Measurements from ENCODE around the gene CTTN. TPM values are rescaled to one million over a fixed set of nuclear protein-coding genes. Genes with fewer than 3 reads are reported as not detected.
"Not testable (repeated sequence)": the region's sequence is repeated elsewhere in the genome, so short reads cannot be mapped to it uniquely, and the experiment has no call there.

CTTN gene
- total and polyA plus RNA-seq, 2 of the 13 experiments (the other 11 are each of a cell fraction or from before 2014, with no cell fraction given), result 84.4 to 114 TPM

DNA sequence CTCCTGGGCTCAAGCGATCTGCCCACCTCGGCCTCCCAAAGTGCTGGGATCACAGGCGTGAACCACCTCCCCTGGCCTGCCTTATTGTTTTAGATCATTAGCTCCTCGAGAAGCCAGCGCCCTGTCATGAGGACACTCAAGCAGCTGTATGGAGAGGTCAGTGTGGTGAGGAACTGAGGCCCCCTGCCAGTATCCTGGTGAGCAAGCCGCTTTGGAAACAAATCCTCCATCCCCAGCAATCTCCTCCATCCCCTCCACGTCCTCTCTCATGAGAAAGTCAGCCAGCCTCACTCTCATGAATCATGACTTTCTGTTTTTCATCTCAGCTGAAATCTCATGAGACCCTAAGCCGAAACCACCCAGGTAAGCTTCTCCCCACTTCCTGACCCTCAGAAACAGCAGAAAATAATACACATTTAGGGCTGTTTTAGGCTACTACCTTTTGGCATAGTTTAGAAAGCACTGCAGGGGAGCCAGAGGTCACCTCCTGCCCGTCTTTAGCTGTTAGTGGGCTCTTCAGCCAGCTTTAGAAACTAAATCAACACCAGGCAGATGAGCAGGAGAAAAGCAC lies 56.0 kb downstream of the CTTN start:
- BruUV-seq (replicated peaks), result no TSS peak
- H3K4me2 ChIP-seq (ENCODE audit: low read depth, low read length), result no peak overlapping the region
- H2AFZ ChIP-seq (ENCODE audit: low read length), result no peak overlapping the region
- no peaks in the 10 kb centered on the region; a peak in 3 of 5 replicates for H3K27me3 ChIP-seq (ENCODE audit: control insufficient read depth in 1 of 2, insufficient read depth in 2 of 2, low read length in 2 of 2)
- no peak overlapping the region for H3K27ac ChIP-seq (ENCODE audit: extremely low read length, insufficient read depth, low read length)
- H3K4me3 ChIP-seq (replicated peaks in 1 of 3; ENCODE audit: insufficient read depth in 1 of 3, low read depth in 2 of 3, low read length in 3 of 3), result no peak overlapping the region
- intact Hi-C loops (cut with micrococcal nuclease; ENCODE audit: unreplicated experiment), result no loop called here
- ChIA-PET POLR2A (no interaction called here), CTCF (ENCODE audit: low intra/inter-chr PET ratio, low total read pairs) (no interaction called here)
- DNase-seq (ENCODE audit: low spot score) (no peak), FAIRE-seq (no peak), ATAC-seq (no peak)
- in situ Hi-C loops (cut with HindIII; ENCODE audit: extremely low pct_ligation_motif_present, low pct_unique_long_range_greater_than_20kb), result loop anchor here (25.0 kb wide), 1 partner anchor 958 kb away; no protein-coding TSS in a partner anchor
- no peaks in the 10 kb centered on the region for H3K36me3 ChIP-seq (replicated peaks in 1 of 2; ENCODE audit: control insufficient read depth in 1 of 2, insufficient read depth in 2 of 2, low read length in 2 of 2)
- no peak for TF ChIP-seq NFE2L2 (IDR thresholded peaks at IDR 0.05; ENCODE audit: low read length)
- TF ChIP-seq EEA1 (CRISPR knock-in tag; IDR thresholded peaks at IDR 0.05; ENCODE audit: borderline replicate concordance), result no peak
- TF ChIP-seq ZNF282 (IDR thresholded peaks at IDR 0.05; ENCODE audit: partially characterized antibody), result no peak
- TF ChIP-seq KAT2B (IDR thresholded peaks at IDR 0.05; ENCODE audit: borderline replicate concordance, low read depth, low read length), result no peak
- TF ChIP-seq, protein P1, sequence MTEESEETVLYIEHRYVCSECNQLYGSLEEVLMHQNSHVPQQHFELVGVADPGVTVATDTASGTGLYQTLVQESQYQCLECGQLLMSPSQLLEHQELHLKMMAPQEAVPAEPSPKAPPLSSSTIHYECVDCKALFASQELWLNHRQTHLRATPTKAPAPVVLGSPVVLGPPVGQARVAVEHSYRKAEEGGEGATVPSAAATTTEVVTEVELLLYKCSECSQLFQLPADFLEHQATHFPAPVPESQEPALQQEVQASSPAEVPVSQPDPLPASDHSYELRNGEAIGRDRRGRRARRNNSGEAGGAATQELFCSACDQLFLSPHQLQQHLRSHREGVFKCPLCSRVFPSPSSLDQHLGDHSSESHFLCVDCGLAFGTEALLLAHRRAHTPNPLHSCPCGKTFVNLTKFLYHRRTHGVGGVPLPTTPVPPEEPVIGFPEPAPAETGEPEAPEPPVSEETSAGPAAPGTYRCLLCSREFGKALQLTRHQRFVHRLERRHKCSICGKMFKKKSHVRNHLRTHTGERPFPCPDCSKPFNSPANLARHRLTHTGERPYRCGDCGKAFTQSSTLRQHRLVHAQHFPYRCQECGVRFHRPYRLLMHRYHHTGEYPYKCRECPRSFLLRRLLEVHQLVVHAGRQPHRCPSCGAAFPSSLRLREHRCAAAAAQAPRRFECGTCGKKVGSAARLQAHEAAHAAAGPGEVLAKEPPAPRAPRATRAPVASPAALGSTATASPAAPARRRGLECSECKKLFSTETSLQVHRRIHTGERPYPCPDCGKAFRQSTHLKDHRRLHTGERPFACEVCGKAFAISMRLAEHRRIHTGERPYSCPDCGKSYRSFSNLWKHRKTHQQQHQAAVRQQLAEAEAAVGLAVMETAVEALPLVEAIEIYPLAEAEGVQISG (CRISPR knock-in tag; IDR thresholded peaks at IDR 0.05), result no peak
- no peak for TF ChIP-seq PCBP2 (optimal IDR thresholded peaks at IDR 0.05; ENCODE audit: low read depth, low read length, poor library complexity, severe bottlenecking)
- no peak for TF ChIP-seq TAF1 (CRISPR knock-in tag; IDR thresholded peaks at IDR 0.05)
- TF ChIP-seq, protein P2, sequence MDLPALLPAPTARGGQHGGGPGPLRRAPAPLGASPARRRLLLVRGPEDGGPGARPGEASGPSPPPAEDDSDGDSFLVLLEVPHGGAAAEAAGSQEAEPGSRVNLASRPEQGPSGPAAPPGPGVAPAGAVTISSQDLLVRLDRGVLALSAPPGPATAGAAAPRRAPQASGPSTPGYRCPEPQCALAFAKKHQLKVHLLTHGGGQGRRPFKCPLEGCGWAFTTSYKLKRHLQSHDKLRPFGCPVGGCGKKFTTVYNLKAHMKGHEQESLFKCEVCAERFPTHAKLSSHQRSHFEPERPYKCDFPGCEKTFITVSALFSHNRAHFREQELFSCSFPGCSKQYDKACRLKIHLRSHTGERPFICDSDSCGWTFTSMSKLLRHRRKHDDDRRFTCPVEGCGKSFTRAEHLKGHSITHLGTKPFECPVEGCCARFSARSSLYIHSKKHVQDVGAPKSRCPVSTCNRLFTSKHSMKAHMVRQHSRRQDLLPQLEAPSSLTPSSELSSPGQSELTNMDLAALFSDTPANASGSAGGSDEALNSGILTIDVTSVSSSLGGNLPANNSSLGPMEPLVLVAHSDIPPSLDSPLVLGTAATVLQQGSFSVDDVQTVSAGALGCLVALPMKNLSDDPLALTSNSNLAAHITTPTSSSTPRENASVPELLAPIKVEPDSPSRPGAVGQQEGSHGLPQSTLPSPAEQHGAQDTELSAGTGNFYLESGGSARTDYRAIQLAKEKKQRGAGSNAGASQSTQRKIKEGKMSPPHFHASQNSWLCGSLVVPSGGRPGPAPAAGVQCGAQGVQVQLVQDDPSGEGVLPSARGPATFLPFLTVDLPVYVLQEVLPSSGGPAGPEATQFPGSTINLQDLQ (CRISPR knock-in tag; IDR thresholded peaks at IDR 0.05), result no peak
- TF ChIP-seq, protein P3, sequence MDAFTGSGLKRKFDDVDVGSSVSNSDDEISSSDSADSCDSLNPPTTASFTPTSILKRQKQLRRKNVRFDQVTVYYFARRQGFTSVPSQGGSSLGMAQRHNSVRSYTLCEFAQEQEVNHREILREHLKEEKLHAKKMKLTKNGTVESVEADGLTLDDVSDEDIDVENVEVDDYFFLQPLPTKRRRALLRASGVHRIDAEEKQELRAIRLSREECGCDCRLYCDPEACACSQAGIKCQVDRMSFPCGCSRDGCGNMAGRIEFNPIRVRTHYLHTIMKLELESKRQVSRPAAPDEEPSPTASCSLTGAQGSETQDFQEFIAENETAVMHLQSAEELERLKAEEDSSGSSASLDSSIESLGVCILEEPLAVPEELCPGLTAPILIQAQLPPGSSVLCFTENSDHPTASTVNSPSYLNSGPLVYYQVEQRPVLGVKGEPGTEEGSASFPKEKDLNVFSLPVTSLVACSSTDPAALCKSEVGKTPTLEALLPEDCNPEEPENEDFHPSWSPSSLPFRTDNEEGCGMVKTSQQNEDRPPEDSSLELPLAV (CRISPR knock-in tag; conservative IDR thresholded peaks at IDR 0.05; ENCODE audit: low read depth), result no peak
- WGBS (ENCODE audit: low lambda C conversion rate), result 57% methylated on average over 9 of the region's 9 CpGs
- no peaks in the 10 kb centered on the region for H3K79me2 ChIP-seq (ENCODE audit: insufficient read depth, low read length)
- peaks cover 18% of the 10 kb centered on the region for H3K4me1 ChIP-seq (ENCODE audit: insufficient read depth, low read length)
- no peaks in the 10 kb centered on the region for H4K20me1 ChIP-seq (ENCODE audit: insufficient read depth, low read length)
- H3K9me3 ChIP-seq (ENCODE audit: low read length), result peaks cover 19% of the 10 kb centered on the region
- H3K9ac ChIP-seq (ENCODE audit: insufficient read depth, low read depth, low read length), result no peak overlapping the region

DNA sequence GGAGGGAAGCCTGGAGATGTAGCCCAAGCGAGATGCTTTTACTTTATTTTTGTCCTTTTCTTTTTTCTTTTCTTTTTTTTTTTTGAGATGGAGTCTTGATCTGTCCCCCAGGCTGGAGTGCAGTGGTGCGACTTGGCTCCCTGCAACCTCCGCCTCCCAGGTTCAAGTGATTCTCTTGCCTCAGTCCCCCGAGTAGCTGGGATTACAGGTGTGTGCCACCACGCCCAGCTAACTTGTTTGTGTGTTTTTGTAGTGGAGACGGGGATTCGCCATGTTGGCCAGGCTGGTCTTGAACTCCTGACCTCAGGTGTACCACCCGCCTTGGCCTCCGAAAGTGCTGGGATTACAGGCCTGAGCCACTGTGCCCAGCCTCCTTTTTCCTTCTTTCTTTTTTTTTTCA lies 56.5 kb downstream of the CTTN start:
- H3K4me3 ChIP-seq (replicated peaks in 1 of 3; ENCODE audit: insufficient read depth in 1 of 3, low read depth in 2 of 3, low read length in 3 of 3); DNase-seq (ENCODE audit: low spot score); H4K20me1 ChIP-seq (ENCODE audit: insufficient read depth, low read length); intact Hi-C loops (cut with micrococcal nuclease; ENCODE audit: unreplicated experiment); H3K79me2 ChIP-seq (ENCODE audit: insufficient read depth, low read length); H3K27ac ChIP-seq (ENCODE audit: extremely low read length, insufficient read depth, low read length); FAIRE-seq; H3K9ac ChIP-seq (ENCODE audit: insufficient read depth, low read depth, low read length); POLR2A ChIA-PET; H3K27me3 ChIP-seq (ENCODE audit: control insufficient read depth in 1 of 2, insufficient read depth in 2 of 2, low read length in 2 of 2); H3K4me2 ChIP-seq (ENCODE audit: low read depth, low read length); H2AFZ ChIP-seq (ENCODE audit: low read length); H3K36me3 ChIP-seq (replicated peaks in 1 of 2; ENCODE audit: control insufficient read depth in 1 of 2, insufficient read depth in 2 of 2, low read length in 2 of 2); BruUV-seq (replicated peaks); CTCF ChIA-PET (ENCODE audit: low intra/inter-chr PET ratio, low total read pairs); ATAC-seq: not testable (repeated sequence)
- in situ Hi-C loops (cut with HindIII; ENCODE audit: extremely low pct_ligation_motif_present, low pct_unique_long_range_greater_than_20kb), result loop anchor here (25.0 kb wide), 1 partner anchor 957 kb away; no protein-coding TSS in a partner anchor
- WGBS (ENCODE audit: low lambda C conversion rate), result 51% methylated on average over 9 of the region's 9 CpGs
- Histone ChIP-seq H3K9me3 (ENCODE audit: low read length) (peaks cover 13% of the 10 kb centered on the region), H3K4me1 (ENCODE audit: insufficient read depth, low read length) (peaks cover 18% of the 10 kb centered on the region)

Data from HepG2 (cell line).